Lung (tissue), 12 donors: ENCODE data around the gene SYMPK. TPM values are rescaled to one million over a fixed set of nuclear protein-coding genes. Genes with fewer than 3 reads are reported as not detected.

Source experiments
- ATAC-seq: fragments of 200-7000 bp; cut with Tn5 transposase; one replicate; pipeline ENCODE4 v1.9.1; 2020; ENCODE audit warnings: moderate number of reproducible peaks; ENCODE audit not compliant: insufficient read depth, low FRiP score
- DNase-seq, 3 donors: peaks; one replicate each; pipeline ENCODE4 v3.0.0-alpha.2; 2013 to 2017
- H3K27ac ChIP-seq, 2 donors: one replicate each; pipeline ENCODE4 v1.5.1; 2013; ENCODE audit warnings: mild to moderate bottlenecking in 2 of 2, moderate library complexity in 2 of 2, control low read depth in 1 of 2, inconsistent platforms in 1 of 2, low read depth in 1 of 2, low read length in 1 of 2
- H3K27me3 ChIP-seq, 3 donors: one replicate each; pipeline ENCODE4 v1.5.1; 2013; ENCODE audit warnings: low read length in 2 of 3; ENCODE audit not compliant: control insufficient read depth in 3 of 3, insufficient read depth in 3 of 3
- H3K36me3 ChIP-seq, 4 donors: one replicate each; pipeline ENCODE4 v1.5.1; 2013; ENCODE audit warnings: low read length in 4 of 4, mild to moderate bottlenecking in 1 of 4, moderate library complexity in 1 of 4; ENCODE audit not compliant: control insufficient read depth in 4 of 4, insufficient read depth in 4 of 4
- H3K4me1 ChIP-seq, 5 donors: one replicate each; pipeline ENCODE4 v1.5.1; 2013; ENCODE audit warnings: low read length in 5 of 5, mild to moderate bottlenecking in 2 of 5, moderate library complexity in 1 of 5; ENCODE audit not compliant: control insufficient read depth in 5 of 5, insufficient read depth in 5 of 5
- H3K4me3 ChIP-seq: one replicate; pipeline ENCODE4 v1.5.1; 2013; ENCODE audit warnings: mild to moderate bottlenecking, control low read depth, moderate library complexity
- H3K9ac ChIP-seq, 2 donors: one replicate each; pipeline ENCODE4 v1.5.1; 2013; ENCODE audit warnings: low read length in 2 of 2, control low read depth in 1 of 2; ENCODE audit not compliant: insufficient read depth in 1 of 2
- H3K9me3 ChIP-seq, 4 donors: one replicate each; pipeline ENCODE4 v1.5.1; 2013; ENCODE audit warnings: low read length in 3 of 4, mild to moderate bottlenecking in 1 of 4, moderate library complexity in 1 of 4; ENCODE audit not compliant: control insufficient read depth in 4 of 4, insufficient read depth in 3 of 4
- WGBS, 2 donors: extraction: QIAGEN DNeasy Blood & Tissue Kit; methylation state at CpG; one replicate each; pipeline ENCODE4 v1.1.7; 2013; 5-methylcytosine and 5-hydroxymethylcytosine counted together
- polyA plus RNA-seq, 2 donors: library from polyadenylated mRNA; stranded (reverse); fragments of 200-250 nt; gene quantifications; one replicate each; pipeline ENCODE4 v1.2.1, GENCODE V29; 2013
- total RNA-seq, 2 donors: library from RNA; depleted of rRNA in 1 of 2; stranded (reverse); fragments of >200 nt in 1 of 2; gene quantifications; one replicate each; pipeline ENCODE4 v1.2.1, GENCODE V29; 2014 to 2021
- TF ChIP-seq, protein P1 (sequence below): IDR thresholded peaks from 2 replicates; pipeline ENCODE4 v1.5.1; 2012; ENCODE audit warnings: mild to moderate bottlenecking; ENCODE audit errors: control extremely low read depth, extremely low read depth
- donor health status: control.
- donor health status: control.
- donor health status: Bipolar disorder and iron deficiency.
- donor health status: healthy.
- donor health status: DM: yes; HTN: yes; CAD: no.

Gene SYMPK
- total and polyA plus RNA-seq, 4 donors: 40.3 to 125 (median 64.8) TPM

DNA sequence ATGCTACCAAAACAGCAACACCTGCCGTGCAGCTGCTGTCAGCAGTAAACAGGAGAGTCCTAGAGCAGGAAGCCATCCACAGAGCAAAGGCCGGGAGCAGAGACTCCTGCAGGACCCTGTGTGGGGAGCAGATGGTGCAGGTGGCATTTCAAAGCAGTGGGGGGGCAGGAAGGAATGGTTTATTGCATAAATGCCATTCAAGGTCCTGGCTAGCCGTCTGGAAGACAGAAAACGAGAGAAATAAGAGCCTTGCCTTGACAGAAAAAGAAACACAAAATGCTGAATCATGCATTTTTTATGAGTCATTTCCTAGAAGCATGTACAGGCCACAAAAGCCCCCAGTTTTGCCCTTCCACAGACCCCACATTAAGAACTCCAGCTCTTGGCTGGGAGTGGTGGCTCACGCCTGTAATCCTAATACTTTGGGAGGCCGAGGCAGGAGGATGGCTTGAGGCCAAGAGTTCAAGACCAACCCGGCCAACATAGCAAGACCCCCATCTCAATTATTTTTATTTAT is 53.2 kb downstream of the SYMPK start:
- Histone ChIP-seq H3K36me3 (no peaks in the 10 kb centered on the region), H3K4me1 (peaks cover 0 to 5% (median 0%) of the 10 kb centered on the region in 5 donors), H3K9me3 (peaks cover 0 to 2% (median 0%) of the 10 kb centered on the region in 4 donors), H3K27me3 (no peaks in the 10 kb centered on the region), H3K9ac (no peak overlapping the region), H3K27ac (no peak overlapping the region), H3K4me3 (no peak overlapping the region)
- peak in 1 of 3 donors; percentile 18 for DNase-seq
- 23 to 37% methylated on average over 7 of the region's 7 CpGs for WGBS, 2 donors
- TF ChIP-seq, protein P1, sequence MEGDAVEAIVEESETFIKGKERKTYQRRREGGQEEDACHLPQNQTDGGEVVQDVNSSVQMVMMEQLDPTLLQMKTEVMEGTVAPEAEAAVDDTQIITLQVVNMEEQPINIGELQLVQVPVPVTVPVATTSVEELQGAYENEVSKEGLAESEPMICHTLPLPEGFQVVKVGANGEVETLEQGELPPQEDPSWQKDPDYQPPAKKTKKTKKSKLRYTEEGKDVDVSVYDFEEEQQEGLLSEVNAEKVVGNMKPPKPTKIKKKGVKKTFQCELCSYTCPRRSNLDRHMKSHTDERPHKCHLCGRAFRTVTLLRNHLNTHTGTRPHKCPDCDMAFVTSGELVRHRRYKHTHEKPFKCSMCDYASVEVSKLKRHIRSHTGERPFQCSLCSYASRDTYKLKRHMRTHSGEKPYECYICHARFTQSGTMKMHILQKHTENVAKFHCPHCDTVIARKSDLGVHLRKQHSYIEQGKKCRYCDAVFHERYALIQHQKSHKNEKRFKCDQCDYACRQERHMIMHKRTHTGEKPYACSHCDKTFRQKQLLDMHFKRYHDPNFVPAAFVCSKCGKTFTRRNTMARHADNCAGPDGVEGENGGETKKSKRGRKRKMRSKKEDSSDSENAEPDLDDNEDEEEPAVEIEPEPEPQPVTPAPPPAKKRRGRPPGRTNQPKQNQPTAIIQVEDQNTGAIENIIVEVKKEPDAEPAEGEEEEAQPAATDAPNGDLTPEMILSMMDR: no peak
- no peak for ATAC-seq

DNA sequence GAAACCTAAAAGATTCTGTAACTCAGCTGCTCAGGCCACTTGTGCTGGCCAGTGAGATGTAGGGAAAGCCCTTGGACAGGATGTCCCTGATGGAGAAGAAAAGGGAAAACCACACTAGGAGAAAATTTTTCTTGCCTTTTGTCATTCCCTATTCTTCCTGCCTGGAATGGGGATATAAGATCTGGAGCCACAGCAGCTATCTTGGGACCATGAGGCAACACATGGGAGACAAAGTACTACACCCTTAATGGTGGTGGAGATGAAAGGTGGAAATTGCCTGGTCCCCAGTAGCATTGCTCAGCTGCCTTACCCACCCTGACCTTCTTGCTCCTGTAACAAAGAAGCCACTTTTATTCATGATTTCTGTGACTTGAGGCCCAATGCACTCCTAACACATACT is 57.2 kb downstream of the SYMPK start:
- ATAC-seq: no peak
- peaks cover 0 to 5% (median 0%) of the 10 kb centered on the region in 5 donors for H3K4me1 ChIP-seq
- H3K4me3 ChIP-seq: no peak overlapping the region
- H3K27me3 ChIP-seq: no peaks in the 10 kb centered on the region
- no peak for DNase-seq
- no peak overlapping the region for H3K27ac ChIP-seq
- H3K36me3 ChIP-seq: no peaks in the 10 kb centered on the region
- H3K9me3 ChIP-seq: peaks cover 0 to 2% (median 0%) of the 10 kb centered on the region in 4 donors
- TF ChIP-seq, protein P1: no peak
- H3K9ac ChIP-seq: no peak overlapping the region

DNA sequence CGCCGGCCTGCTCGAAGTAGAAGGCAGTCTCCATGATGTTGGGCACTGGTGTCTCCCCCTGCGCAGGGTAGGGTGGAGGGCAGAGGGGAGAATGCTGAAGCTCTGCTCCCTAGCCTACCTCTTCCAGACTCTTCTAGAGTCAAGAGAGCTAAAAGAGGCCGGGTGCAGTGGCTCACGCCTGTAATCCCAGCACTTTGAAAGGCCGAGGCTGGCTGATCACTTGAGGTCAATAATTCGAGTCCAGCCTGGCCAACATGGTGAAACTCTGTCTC is 58.1 kb downstream of the SYMPK start:
- Histone ChIP-seq H3K27me3 (no peaks in the 10 kb centered on the region), H3K36me3 (no peaks in the 10 kb centered on the region), H3K9me3 (peaks cover 0 to 2% (median 0%) of the 10 kb centered on the region in 4 donors), H3K4me1 (peaks cover 0 to 1% (median 0%) of the 10 kb centered on the region in 5 donors), H3K4me3 (no peak overlapping the region), H3K27ac (no peak overlapping the region), H3K9ac (no peak overlapping the region)
- DNase-seq (no peak), ATAC-seq (no peak)
- 86 to 89% methylated on average over 8 of the region's 8 CpGs for WGBS, 2 donors
- TF ChIP-seq, protein P1: no peak
